GM23338 (cell line): ENCODE data around the gene GRIK4.

ENCODE experiments used
- CREB1 ChIP-seq: fragments of 250-450 bp; sonication (Bioruptor Pico); IDR thresholded peaks from 2 replicates; pipeline ENCODE4 v1.5.0; 2020; ENCODE audit warnings: low read depth, mild to moderate bottlenecking, moderate library complexity
- EZH2 ChIP-seq: fragments of 200-600 bp; sonication (generic); IDR thresholded peaks from one replicate; pipeline ENCODE4 v1.8.0; 2017; ENCODE audit warnings: antibody characterized with exemption, mild to moderate bottlenecking, low read depth; ENCODE audit not compliant: unreplicated experiment
- EZH2phosphoT487 ChIP-seq: fragments of 200-600 bp; sonication (generic); IDR thresholded peaks from one replicate; pipeline ENCODE4 v1.8.1; 2018; ENCODE audit warnings: antibody characterized with exemption; ENCODE audit not compliant: unreplicated experiment
- POLR2AphosphoS5 ChIP-seq: IDR thresholded peaks from 2 replicates; pipeline ENCODE4 v1.6.1; 2016; ENCODE audit warnings: antibody characterized with exemption, low read depth
- ZNF331 ChIP-seq: fragments of 250-450 bp; sonication (Bioruptor Pico); IDR thresholded peaks from 2 replicates; pipeline ENCODE4 v1.5.0; 2020; ENCODE audit warnings: low read depth, mild to moderate bottlenecking, moderate library complexity
- TF ChIP-seq, protein P1 (sequence below): IDR thresholded peaks from one replicate; pipeline ENCODE4 v1.6.1; 2018; ENCODE audit warnings: antibody characterized with exemption; ENCODE audit not compliant: unreplicated experiment
- TF ChIP-seq, protein P2 (sequence below), 2 experiments: fragments of 200-600 bp in 1 of 2; sonication (generic) in 1 of 2; conservative IDR thresholded peaks; 2 replicates each; pipeline versions ENCODE4 v1.5.1 to v1.6.1; 2016 to 2017; ENCODE audit warnings: antibody characterized with exemption in 2 of 2, low read depth in 2 of 2, mild to moderate bottlenecking in 2 of 2, moderate library complexity in 1 of 2

- TF ChIP-seq, protein P1, sequence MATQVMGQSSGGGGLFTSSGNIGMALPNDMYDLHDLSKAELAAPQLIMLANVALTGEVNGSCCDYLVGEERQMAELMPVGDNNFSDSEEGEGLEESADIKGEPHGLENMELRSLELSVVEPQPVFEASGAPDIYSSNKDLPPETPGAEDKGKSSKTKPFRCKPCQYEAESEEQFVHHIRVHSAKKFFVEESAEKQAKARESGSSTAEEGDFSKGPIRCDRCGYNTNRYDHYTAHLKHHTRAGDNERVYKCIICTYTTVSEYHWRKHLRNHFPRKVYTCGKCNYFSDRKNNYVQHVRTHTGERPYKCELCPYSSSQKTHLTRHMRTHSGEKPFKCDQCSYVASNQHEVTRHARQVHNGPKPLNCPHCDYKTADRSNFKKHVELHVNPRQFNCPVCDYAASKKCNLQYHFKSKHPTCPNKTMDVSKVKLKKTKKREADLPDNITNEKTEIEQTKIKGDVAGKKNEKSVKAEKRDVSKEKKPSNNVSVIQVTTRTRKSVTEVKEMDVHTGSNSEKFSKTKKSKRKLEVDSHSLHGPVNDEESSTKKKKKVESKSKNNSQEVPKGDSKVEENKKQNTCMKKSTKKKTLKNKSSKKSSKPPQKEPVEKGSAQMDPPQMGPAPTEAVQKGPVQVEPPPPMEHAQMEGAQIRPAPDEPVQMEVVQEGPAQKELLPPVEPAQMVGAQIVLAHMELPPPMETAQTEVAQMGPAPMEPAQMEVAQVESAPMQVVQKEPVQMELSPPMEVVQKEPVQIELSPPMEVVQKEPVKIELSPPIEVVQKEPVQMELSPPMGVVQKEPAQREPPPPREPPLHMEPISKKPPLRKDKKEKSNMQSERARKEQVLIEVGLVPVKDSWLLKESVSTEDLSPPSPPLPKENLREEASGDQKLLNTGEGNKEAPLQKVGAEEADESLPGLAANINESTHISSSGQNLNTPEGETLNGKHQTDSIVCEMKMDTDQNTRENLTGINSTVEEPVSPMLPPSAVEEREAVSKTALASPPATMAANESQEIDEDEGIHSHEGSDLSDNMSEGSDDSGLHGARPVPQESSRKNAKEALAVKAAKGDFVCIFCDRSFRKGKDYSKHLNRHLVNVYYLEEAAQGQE = no peak
- TF ChIP-seq, protein P2, sequence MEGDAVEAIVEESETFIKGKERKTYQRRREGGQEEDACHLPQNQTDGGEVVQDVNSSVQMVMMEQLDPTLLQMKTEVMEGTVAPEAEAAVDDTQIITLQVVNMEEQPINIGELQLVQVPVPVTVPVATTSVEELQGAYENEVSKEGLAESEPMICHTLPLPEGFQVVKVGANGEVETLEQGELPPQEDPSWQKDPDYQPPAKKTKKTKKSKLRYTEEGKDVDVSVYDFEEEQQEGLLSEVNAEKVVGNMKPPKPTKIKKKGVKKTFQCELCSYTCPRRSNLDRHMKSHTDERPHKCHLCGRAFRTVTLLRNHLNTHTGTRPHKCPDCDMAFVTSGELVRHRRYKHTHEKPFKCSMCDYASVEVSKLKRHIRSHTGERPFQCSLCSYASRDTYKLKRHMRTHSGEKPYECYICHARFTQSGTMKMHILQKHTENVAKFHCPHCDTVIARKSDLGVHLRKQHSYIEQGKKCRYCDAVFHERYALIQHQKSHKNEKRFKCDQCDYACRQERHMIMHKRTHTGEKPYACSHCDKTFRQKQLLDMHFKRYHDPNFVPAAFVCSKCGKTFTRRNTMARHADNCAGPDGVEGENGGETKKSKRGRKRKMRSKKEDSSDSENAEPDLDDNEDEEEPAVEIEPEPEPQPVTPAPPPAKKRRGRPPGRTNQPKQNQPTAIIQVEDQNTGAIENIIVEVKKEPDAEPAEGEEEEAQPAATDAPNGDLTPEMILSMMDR (conservative IDR thresholded peaks at IDR 0.05; ENCODE audit: low read depth in 2 of 2) = no peak
- no peak for TF ChIP-seq EZH2
- no peak for TF ChIP-seq CREB1
- TF ChIP-seq POLR2AphosphoS5 = no peak
- TF ChIP-seq EZH2phosphoT487 = no peak
- TF ChIP-seq ZNF331 = no peak
Measured at GRCh38 chr11:120516461-120517389, 5.2 kb downstream of the GRIK4 start.
